Smooth muscle cell (in vitro differentiated cells): ENCODE results near the gene PKMYT1. TPM values are rescaled to one million over a fixed set of nuclear protein-coding genes. Genes with fewer than 3 reads are reported as not detected.

Source experiments
- DNase-seq: peaks from one replicate; lab custom pipeline; 2025; ENCODE audit not compliant: unreplicated experiment; lab: John Stamatoyannopoulos, UW
- H2AFZ ChIP-seq: fragments of 200-600 bp; sonication (generic); 2 replicates; pipeline ENCODE4 v1.6.0; 2016; ENCODE audit warnings: antibody characterized with exemption, low read depth, mild to moderate bottlenecking
- H3F3A ChIP-seq: fragments of 200-600 bp; sonication (generic); 2 replicates; pipeline ENCODE4 v1.6.0; 2017; ENCODE audit warnings: antibody characterized with exemption, low read depth
- H3K27ac ChIP-seq: fragments of 200-600 bp; sonication (generic); 2 replicates; pipeline ENCODE4 v1.5.1; 2016; ENCODE audit warnings: low read depth, mild to moderate bottlenecking
- H3K27me3 ChIP-seq: fragments of 200-600 bp; sonication (generic); 2 replicates; pipeline ENCODE4 v1.6.1; 2016; ENCODE audit warnings: low read depth, mild to moderate bottlenecking
- H3K36me3 ChIP-seq: fragments of 200-600 bp; sonication (generic); 2 replicates; pipeline ENCODE4 v1.5.1; 2016; ENCODE audit warnings: low read depth
- H3K4me1 ChIP-seq: fragments of 200-600 bp; sonication (generic); 2 replicates; pipeline ENCODE4 v1.5.1; 2016; ENCODE audit warnings: low read depth
- H3K4me2 ChIP-seq: fragments of 200-600 bp; sonication (generic); 2 replicates; pipeline ENCODE4 v1.6.0; 2016; ENCODE audit warnings: mild to moderate bottlenecking
- H3K4me3 ChIP-seq: fragments of 200-600 bp; sonication (generic); 2 replicates; pipeline ENCODE4 v1.5.1; 2016; ENCODE audit warnings: mild to moderate bottlenecking
- H3K79me2 ChIP-seq: fragments of 200-600 bp; sonication (generic); 2 replicates; pipeline ENCODE4 v1.6.0; 2016; ENCODE audit warnings: low read depth, mild to moderate bottlenecking
- H3K9ac ChIP-seq: fragments of 200-600 bp; sonication (generic); 2 replicates; pipeline ENCODE4 v1.6.0; 2016; ENCODE audit warnings: low read depth
- H3K9me3 ChIP-seq: fragments of 200-600 bp; sonication (generic); replicated peaks from 2 replicates; pipeline ENCODE4 v1.5.1; 2016; ENCODE audit warnings: low read depth
- H4K20me1 ChIP-seq: fragments of 200-600 bp; sonication (generic); 2 replicates; pipeline ENCODE4 v1.6.0; 2016; ENCODE audit warnings: low read depth
- CTCF ChIP-seq: fragments of 200-600 bp; sonication (generic); IDR thresholded peaks from 2 replicates; pipeline ENCODE4 v1.5.1; 2017; ENCODE audit warnings: borderline replicate concordance, mild to moderate bottlenecking, antibody characterized with exemption; ENCODE audit not compliant: insufficient read depth, poor library complexity, severe bottlenecking
- WGBS: methylation state at CpG from one replicate; pipeline ENCODE4 v1.1.7; 2016; ENCODE audit warnings: low lambda C conversion rate; 5-methylcytosine and 5-hydroxymethylcytosine counted together
- polyA plus RNA-seq: library from polyadenylated mRNA; unstranded; fragments of >200 nt; fragmentation: Nextera tagmentation; extraction: Ambion mirVana; gene quantifications from 2 replicates; pipeline ENCODE4 v1.2.1, GENCODE V29; 2016
- total RNA-seq: library from RNA; depleted of rRNA; stranded (reverse); fragments of >200 nt; gene quantifications from 2 replicates; pipeline ENCODE4 v1.2.3, GENCODE V29; 2014

PKMYT1 gene
- total and polyA plus RNA-seq, 2 experiments from 2014 or later = 13.8 to 32.6 TPM

GRCh38 chr16:3019594-3020246 lies 39.5 kb upstream of the PKMYT1 start:
- Histone ChIP-seq H3K4me1 (peaks cover 21% of the 10 kb centered on the region), H3K27me3 (no peaks in the 10 kb centered on the region), H3K4me3 (peak overlapping the region; percentile 86), H3K79me2 (no peaks in the 10 kb centered on the region), H3F3A (peaks cover 16% of the 10 kb centered on the region), H2AFZ (no peak overlapping the region), H3K9me3 (no peaks in the 10 kb centered on the region), H4K20me1 (peaks cover 23% of the 10 kb centered on the region), H3K9ac (no peak overlapping the region), H3K27ac (peak overlapping the region; percentile 100), H3K4me2 (peak overlapping the region; percentile 93), H3K36me3 (no peaks in the 10 kb centered on the region)
- no peak for DNase-seq
- WGBS = 36% methylated on average over 40 of the region's 40 CpGs
- no peak for TF ChIP-seq CTCF

- Histone ChIP-seq H3F3A (peaks cover 16% of the 10 kb centered on the region), H3K4me2 (peak within 1 kb of the TSS; percentile 77), H3K9me3 (no peaks in the 10 kb centered on the region), H3K4me3 (peak within 1 kb of the TSS; percentile 43), H3K27ac (peak within 1 kb of the TSS; percentile 40), H3K27me3 (peaks cover 16% of the 10 kb centered on the region), H3K9ac (peak within 1 kb of the TSS; percentile 50), H4K20me1 (peaks cover 10% of the 10 kb centered on the region), H3K36me3 (no peaks in the 10 kb centered on the region), H3K79me2 (no peaks in the 10 kb centered on the region), H2AFZ (no peak within 1 kb of the TSS), H3K4me1 (peaks cover 20% of the 10 kb centered on the region)
- DNase-seq = no peak
- peak; percentile 39 for TF ChIP-seq CTCF
- 3% methylated on average over 37 of the region's 52 CpGs for WGBS
Observed at GRCh38 chr16:3017794-3018506, 37.7 kb upstream of the PKMYT1 start, which contains the start of gene CLDN6. Gene CLDN6 (minus strand): TSS chr16:3018183. CDS start chr16:3016021, 2,162 bp downstream.

GRCh38 chr16:3017344-3017743 lies 37.1 kb upstream of the PKMYT1 start:
- no peaks in the 10 kb centered on the region for H3K36me3 ChIP-seq
- peaks cover 22% of the 10 kb centered on the region for H3K27me3 ChIP-seq
- no peaks in the 10 kb centered on the region for H3K9me3 ChIP-seq
- H2AFZ ChIP-seq = no peak overlapping the region
- TF ChIP-seq CTCF = no peak
- H3K27ac ChIP-seq = peak overlapping the region; percentile 40
- 20% methylated on average over 20 of the region's 20 CpGs for WGBS
- H4K20me1 ChIP-seq = peaks cover 10% of the 10 kb centered on the region
- H3F3A ChIP-seq = peaks cover 16% of the 10 kb centered on the region
- DNase-seq = no peak
- H3K4me3 ChIP-seq = peak overlapping the region; percentile 43
- H3K4me2 ChIP-seq = peak overlapping the region; percentile 77
- peaks cover 20% of the 10 kb centered on the region for H3K4me1 ChIP-seq
- H3K9ac ChIP-seq = peak overlapping the region; percentile 21
- no peaks in the 10 kb centered on the region for H3K79me2 ChIP-seq
